HG03520 (cell line): Measurements from ENCODE around the gene OSGIN1.

Experiments used
- ATAC-seq: cut with Tn5 transposase; IDR thresholded peaks from one replicate; pipeline ENCODE4 v1.9.1; 2021; ENCODE audit warnings: mild to moderate bottlenecking, moderate library complexity; ENCODE audit not compliant: unreplicated experiment

Gene OSGIN1, protein sequence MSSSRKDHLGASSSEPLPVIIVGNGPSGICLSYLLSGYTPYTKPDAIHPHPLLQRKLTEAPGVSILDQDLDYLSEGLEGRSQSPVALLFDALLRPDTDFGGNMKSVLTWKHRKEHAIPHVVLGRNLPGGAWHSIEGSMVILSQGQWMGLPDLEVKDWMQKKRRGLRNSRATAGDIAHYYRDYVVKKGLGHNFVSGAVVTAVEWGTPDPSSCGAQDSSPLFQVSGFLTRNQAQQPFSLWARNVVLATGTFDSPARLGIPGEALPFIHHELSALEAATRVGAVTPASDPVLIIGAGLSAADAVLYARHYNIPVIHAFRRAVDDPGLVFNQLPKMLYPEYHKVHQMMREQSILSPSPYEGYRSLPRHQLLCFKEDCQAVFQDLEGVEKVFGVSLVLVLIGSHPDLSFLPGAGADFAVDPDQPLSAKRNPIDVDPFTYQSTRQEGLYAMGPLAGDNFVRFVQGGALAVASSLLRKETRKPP

DNA sequence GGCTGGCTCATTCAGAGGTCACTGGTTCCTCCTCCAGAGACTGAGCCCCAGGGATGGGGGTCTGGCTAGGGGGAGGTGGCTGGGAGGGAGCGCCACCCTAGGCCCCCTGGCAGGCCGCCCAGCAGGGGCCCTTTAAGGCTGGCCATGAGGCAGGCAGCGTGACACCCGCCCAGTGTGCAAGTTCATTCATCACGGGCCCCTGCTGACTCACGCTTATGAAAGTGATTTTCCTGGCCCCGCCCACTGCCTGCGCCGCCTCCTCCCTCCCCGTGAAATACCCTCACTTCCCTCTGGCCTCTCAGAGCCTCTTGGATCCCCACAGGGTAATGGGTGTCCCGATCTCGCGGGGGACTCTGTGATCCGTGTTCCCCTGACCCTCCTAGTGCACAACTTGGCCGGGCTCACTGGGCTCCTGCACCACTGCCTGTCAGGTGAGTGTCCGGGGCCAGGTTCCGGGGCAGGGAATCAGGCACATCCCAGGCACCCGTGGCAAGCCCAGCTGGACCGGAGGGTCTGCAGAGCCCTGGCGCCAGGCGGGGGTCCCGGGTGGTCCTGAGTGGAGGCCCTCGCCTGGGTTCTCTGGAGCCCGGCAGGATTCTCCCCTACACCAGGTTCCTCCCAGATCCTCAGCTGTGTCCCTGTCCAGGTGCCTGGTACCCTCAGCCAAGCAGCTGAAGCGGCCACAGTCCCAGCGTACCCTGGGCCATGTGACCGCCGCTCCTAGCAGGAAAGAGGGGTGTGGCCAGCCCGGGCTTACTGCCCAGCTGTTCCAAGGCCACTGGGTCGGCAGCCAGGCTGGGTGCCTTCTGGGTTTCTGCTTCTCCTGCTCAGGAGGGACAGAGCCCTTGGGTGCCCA, at the start of gene OSGIN1:
Gene OSGIN1 (plus strand): TSS at position 301 of the 856 bp plus-strand sequence. CDS start 4,432 bp downstream, outside the sequence.
- no peak for ATAC-seq

DNA sequence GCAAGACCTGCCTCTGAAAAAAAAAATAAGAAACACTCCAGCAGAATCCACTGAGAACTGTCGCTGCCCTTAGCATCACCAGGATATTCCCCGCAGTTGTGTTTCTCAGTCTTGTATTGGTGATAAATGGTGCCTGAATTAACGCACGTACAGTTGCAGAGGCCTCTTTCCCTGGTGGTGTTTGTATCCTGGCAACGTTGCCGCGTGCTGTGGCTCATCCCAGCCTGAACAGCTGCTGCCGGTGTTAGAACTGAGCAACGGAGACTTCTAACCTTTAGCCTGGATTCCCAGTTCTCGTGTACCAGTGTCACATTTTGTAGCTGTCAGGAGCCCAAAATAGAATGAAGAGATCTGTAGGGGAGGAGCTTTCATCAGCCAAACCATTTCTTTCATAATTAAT, 49.3 kb upstream of the OSGIN1 start:
- ATAC-seq: no peak

DNA sequence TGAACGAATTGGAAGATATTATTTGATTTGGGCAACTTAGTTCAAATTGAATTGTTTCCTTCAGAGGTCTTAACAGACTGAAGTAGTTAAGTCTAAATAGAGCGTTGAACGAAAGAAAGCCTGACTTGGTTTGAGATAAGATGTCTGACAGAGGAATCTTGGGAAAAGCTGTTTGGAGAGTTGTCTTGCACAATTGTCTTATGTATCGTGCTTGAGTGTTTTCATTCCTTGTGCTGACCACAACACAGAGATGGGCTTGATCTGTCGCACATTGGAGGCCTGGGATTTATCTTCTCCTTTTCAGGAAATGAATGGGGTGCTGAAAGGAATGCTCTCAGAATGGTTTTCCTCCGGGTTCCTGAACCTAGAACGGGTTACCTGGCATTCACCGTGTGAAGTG, 46.4 kb upstream of the OSGIN1 start:
- ATAC-seq: no peak

DNA sequence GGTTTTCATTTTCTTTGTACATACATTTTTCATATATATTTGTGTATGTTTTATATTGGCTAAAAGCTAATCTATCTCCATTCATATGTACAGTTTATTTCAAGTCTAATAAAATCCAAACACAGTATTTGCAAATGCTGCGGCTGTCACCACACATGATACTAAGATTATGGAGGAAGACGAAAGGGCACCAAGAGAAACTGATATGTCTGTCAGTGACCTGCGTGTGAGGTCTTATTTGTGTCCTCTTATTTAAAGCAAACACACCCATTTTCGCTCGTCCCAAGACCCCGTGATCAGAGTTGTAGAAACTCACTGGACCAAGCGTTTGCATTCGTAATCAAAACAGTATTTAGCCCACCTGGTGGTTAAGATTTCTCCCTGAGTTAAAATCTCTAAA, 45.9 kb upstream of the OSGIN1 start:
- ATAC-seq: no peak

DNA sequence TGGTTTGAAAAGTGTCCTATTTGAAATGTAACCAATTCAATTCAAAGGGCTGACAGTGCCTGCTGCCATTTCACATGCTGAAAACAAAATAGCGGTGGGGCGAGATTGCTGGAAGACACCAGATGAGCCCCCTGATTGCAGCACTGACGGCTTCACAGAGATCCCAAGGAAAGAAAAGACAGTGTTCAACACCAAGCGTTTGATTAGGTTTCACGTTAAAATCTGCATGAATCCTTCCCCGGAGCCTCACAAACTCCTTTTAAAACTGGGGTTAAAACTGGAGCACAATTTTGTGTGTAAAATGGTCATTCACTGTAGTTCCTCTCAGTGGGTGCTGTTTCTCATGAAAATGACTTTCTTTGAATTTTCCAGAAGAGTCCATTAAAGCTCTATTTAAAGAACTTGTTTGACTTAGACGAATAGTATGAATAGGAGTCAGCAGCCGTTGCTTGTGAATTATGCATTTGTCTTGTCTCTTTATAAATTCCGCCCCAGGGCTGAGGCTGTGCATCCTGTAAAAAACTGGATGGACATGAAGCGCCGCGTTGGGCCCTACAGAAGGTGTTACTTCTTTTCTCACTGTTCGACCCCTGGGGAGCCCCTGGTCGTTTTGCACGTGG, 45.3 kb upstream of the OSGIN1 start:
- ATAC-seq: no peak

DNA sequence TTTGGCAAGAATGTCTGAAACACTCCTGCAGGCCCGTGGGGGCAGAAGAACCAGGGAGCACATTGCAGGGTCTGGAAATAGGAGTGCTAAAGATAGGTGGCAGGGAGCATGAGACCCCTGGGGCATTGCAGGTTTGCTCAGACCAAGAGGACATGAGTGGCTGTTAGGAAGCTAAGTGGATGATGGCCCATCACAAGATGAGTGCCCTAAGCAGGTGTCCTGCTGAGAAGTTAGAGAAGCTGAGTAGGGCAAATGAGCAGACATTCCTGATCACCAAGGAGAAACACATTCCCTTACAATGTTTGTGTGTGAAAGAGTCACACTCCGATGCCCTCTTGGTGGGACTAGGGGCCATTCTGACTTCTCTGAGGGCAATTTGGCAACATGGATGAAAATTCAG, 44.2 kb upstream of the OSGIN1 start:
- no peak for ATAC-seq

DNA sequence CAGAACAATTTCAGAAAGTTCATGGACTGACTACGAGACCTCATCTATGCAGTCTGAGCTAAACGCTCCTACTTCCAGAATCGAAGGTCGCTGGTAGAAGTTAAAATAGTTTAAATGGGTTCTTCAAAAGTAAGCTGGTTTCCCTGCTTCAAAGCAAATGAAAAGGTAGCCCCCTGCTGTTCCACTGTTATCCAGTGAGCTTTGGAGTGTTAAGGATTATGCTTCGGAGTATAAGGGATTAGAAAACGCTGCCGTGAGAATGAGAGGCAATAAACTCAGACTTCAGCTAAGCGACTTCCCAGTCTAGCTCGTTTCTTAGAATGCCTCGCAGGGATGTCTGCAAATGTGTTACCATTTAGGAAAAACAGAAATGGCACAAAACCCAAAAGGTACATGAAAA, 41.8 kb upstream of the OSGIN1 start:
- ATAC-seq: no peak

DNA sequence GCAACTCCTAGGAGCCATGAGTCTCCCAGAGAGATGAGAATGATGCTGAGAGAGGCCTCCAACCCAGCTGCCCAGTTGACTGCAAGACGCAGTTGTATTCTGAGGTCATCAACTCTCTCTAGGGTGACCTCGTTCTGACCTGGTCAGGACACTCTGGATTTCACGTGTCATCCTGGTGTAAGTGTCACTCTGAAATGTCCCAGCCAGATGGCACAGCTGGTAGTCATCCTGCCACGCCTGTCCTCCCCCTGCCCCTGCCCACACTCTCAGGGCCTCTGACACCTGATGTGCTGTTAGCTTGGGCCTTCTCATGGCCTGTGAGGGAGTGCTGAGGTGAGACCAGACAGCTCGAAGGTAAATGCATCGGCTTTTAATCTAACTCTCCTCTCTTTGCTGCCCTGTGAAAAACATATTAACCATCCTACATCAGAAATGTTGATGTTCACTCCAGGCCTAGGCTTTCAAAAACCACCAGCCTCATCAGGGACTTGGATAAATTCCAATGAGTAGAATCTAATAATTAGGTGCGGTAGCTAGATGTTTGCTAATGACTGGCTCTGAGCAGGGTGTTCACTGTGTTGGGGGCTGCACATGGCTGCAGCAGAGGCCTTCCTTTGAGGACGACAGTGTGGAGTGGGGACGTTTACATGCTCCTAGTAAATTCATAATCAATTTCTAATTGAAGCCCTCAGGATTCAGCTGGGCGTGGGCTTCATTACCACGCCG, 40.4 kb upstream of the OSGIN1 start:
- no peak for ATAC-seq

DNA sequence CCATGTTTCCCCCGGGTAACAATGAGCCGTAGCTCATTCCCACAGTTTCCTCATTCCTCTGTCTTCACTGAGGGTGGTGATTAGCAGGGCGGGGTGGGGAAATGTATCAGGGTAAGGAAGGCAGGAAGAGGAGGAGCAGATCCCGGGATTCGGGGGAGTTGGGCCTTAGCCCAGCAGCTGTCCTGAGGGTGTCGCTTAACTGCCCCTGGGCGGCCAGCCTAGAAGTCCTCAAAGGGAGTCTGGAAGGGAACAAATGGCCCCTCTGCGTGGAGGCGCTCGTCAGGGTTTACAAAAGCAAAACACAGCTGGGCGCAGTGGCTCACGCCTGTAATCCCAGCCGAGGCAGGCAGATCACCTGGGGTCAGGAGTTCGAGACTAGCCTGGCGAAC, 39.8 kb upstream of the OSGIN1 start:
- ATAC-seq: no peak

DNA sequence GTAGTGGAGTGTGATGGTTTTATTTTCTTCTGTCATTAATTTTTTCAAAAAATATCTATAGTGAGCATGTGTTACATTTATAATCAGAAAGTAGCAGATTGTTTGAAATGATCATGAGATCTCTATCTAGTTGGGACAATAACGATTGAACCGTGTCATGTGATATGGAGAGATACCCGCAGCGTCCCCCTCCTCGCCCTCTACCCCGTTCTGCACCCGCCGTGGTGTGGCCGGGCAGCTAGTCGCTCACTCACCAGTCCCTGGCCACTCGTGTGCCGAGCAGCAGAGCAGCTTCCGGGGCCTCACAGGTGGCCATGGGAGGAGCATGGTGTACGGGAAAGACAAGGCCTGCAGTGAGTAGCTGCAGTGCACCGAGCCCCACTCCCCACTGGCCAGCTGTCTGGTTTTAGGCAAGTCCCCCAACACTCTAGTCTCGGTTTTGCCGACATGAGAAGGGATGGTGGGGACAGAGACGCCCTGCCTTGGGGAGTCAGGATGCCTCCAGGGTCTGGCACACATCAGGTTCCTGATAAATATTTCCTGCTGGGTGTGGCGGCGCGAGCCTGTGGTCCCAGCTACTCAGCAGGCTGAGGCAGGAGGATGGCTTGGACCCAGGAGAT, 38.8 kb upstream of the OSGIN1 start:
- no peak for ATAC-seq

DNA sequence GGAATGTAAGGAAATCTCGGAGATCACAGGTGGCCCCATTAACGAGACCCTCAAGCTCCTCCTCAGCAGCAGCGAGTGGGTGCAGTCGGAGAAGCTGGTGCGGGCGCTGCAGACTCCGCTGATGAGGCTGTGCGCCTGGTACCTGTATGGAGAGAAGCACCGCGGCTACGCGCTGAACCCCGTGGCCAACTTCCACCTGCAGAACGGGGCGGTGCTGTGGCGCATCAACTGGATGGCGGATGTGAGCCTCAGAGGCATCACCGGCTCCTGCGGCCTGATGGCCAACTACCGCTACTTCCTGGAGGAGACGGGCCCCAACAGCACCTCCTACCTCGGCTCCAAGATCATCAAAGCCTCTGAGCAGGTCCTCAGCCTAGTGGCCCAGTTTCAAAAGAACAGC, 38.0 kb upstream of the OSGIN1 start:
- ATAC-seq: no peak

DNA sequence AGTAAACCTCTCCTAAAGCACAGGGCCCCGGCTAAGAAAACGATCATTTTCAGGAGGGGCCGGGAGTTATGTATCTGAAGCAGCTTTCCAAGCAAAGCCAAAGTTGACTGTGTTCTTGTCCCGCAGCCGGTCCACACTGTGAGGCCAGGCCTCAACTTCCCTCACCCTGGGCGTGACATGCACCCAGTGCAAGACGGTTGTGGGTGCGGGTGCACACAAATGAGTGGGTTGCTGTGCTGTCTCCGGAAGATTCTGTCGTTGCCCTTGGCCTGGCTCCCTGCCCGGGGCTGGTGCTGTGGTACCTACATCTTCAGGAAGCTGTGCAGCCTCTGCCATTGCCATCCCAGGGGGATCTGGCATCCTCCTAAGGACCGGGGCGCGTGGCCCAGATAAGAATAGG, 37.5 kb upstream of the OSGIN1 start:
- ATAC-seq: no peak

DNA sequence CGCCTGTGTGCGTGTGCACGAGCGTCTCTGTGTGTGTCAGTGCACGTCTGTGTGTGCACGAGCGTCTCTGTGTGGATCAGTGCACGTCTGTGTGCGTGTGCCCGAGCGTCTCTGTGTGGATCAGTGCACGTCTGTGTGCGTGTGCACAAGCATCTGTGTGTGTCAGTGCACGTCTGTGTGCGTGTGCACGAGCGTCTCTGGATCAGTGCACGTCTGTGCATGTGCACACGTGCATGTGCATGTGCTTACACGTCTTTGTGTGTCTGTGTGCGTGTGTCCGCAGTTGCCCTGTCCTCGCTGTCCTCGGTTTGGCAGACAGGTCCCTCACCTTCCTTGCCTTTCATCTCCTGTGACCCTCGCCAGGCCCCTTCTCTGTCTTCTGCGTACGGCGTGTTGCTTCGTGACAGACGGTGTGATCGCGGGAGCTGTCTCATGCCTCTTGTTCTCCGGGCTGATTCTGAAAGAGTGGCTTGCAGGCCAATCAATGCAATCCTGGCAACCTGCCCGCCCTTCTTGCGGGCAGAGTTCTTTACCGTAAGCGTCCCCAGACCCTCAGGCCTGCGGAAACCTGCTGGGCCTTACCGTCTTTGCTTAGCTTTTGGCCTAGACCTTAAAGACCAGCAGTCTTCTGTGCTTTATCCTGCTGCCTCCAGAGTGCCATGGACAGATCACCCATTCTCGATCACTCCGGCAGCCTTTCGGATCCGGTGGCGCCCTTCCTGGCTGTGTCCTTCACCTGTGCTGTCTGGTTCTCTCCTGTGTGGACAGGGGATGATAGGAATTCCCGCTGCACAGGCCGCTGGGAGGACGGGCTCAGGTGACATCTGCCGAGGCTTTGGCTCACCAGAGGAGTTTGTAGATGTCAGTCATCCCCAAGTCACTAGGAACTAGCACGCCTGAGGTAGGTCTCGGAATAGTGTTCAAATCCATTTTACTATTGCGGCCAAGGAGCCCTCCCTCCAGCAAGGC, 35.6 kb upstream of the OSGIN1 start:
- ATAC-seq: no peak

DNA sequence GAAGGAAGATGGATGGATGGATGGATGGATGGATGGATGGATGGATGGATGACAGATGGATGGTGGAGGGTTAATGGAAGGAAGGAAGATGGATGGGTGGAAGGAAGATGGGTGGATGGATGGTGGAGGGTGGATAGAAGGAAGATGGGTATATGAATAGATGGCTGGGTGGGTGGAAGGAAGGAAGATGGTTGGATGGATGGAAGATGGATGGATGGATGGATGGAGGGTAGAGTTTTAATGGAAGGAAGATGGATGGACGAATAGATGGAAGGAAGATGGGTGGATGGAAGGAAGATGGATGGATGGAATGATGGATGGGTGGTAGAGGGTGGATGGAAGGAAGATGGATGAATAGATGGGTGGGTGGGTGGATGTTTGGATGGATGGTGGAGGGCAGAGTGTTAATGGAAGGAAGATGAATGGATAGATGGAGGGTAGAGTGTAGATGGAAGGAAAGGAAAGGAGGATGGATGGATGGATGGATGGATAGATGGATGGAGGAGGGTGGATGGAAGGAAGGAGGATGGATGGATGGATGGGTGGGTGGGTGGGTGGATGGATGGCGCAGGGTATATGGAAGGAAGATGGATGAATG, 32.0 kb upstream of the OSGIN1 start:
- ATAC-seq: no peak

DNA sequence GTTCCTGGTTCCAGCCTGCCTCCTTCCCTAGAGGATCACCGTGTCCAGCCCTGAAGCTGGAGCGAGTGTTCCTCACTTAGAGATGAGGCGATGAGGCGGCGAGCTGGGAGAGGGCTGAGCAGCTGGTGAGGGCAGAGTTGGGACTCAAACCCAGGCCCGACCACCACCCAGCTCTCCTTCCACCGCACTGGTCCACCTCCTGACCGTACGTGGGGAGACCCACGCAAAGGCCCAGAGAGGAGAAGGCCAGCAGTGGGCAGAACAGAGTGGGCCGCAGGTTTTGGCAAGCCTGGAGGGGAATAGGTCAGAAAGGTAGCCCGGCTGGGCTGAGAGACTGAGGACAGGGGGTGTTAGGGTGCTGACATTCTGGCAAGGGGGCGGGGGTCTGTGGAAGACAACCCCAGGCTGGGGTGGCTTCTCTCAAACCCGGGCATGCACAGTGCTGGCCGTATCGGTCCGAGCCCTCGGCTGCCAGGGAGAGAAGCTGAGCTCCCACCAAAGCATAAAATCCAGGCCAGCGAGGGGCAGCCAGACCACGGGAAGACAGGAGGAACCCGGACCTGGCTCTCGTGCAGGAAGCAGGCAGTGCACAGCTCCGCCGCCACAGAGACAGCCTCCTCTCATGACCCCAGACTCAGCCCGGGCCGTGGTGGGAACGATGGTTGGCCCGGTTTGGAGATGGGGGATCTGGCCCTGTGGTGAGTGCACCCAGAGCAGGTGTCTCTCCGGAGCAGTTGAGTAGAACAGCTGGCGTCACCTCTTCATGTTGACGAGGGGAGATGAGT, 29.3 kb upstream of the OSGIN1 start:
- no peak for ATAC-seq

DNA sequence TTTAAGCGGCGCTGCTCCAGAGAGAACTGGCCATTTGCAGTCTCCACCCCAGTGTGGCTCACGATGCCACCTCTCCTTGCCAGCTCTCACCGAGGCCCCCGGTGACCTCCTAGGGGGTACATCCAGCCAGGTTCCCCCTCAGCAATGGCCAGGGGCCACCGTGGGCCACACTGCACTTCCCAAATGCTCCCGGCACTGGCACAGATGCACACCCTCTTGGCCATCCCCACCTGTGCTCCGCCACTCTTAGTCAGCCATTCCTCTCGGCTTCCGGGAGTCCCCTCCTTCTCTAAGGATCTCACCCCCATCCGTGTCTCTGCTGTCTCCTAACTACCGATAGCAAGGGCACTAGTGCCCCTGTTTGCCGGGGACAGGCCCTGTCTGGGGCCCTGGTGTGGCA, 28.4 kb upstream of the OSGIN1 start:
- no peak for ATAC-seq

DNA sequence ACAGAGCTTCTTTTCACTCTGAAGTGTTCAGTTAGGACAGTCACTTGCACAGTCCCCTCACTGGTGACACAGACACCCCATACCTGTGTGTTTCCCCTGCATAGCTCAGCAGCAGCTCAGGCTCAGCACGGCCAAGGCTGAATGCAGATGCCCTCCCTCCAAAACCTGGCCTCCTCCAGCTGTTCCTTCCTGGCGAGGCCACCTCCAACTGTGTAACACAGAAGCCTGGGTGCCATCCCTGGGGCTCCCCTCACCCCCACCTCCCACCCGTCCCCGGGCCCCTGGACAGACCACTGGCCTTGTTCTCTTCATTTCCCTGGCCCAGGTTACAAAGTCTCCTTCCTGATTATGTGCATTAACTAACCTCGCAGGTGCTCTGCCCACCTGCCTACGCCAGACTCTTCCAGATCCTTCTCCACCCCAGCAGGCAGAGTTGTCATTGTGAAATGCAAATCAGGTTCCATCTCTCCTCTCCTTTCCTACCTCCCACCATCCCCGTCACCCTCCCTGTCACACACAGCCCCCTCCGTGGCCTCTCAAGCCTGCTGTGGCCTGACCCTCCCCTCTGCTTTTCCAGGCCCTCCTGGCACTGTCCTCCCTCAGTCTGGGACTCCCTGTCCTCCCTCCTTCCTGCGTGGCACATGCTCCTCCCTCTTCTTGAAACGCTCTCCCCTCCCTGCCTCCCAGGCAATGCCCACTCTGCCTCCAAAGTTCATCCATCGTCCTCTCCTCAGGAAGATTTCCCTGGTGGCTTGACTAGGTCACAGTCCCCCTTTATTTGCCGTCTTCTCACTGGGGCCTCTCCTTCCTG, 27.7 kb upstream of the OSGIN1 start:
- no peak for ATAC-seq
